HG02759 (cell line): ENCODE data around the gene CDKAL1.
"Not testable (repeated sequence)": the region's sequence is repeated elsewhere in the genome, so short reads cannot be mapped to it uniquely, and the experiment has no call there.

Experiments
- ATAC-seq: cut with Tn5 transposase; IDR thresholded peaks from one replicate; pipeline ENCODE4 v1.9.1; 2021; ENCODE audit warnings: mild to moderate bottlenecking, moderate library complexity; ENCODE audit not compliant: unreplicated experiment

Gene CDKAL1

GRCh38 chr6:20827798-20828197 lies 293.5 kb downstream of the CDKAL1 start:
- no peak for ATAC-seq

DNA sequence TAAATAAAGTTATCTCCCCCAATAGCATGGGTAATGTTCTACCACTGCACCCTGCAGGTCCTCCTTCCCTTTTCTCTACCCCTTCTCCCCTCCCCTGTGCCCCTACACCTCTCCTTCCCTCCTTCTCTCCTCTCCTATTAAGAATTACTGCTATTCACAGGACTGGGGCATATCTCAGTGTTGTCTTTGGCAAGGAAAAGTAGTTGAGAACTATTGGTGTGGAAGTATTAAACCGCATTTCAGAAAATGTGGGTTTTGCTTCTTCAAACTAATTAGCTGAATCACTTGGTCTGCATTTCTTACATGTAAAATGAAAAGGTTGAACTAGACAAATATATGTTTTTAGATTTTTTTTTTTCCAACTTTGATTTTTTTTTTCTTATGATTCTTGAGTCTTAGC lies 296.3 kb downstream of the CDKAL1 start:
- ATAC-seq: no peak

DNA sequence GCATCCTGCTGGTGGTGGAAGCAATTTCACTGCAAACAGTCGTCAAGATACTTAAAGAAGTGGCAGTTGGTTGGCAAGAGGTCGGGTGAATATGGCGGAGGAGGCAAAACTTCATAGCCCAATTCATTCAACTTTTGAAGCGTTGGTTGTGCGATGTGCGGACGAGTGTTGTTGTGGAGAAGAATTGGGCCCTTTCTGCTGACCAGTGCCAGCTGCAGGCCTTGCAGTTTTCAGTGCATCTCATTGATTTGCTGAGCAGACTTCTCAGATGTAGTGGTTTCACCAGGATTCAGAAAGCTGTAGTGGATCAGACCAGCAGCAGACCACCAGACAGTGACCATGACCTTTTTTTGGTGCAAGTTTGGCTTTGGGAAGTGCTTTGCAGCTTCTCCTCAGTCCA lies 297.0 kb downstream of the CDKAL1 start:
- not testable (repeated sequence) for ATAC-seq

DNA sequence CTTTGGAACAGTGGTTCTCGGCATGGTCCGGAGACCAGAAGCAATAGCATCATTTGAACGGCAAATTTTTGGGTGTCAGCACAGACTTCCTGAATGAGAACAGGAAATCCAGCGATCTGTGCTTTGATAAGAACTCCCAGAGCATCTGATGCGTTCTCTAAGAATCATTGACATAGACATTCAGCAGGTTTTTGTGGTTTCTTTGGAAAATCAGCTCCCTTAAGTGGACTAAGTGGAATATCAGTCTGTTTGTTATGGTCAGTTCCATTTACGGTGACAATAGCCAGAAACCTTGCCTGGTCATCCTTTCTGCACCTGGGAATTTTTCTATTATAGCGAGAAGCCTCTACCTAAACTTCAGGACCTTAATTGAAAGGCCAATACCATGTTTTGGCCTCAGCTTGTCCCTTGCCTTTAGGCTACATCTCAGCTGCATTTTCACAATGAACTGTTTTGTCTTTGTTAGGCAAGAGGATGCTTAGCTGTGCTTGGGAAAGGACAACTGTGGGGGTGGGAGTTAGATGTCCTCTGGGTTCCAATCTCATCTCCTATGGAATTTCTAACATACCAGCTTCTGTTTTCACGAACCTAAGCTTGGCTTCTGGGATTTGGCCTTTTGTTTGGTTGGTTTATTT lies 299.7 kb downstream of the CDKAL1 start:
- no peak for ATAC-seq

DNA sequence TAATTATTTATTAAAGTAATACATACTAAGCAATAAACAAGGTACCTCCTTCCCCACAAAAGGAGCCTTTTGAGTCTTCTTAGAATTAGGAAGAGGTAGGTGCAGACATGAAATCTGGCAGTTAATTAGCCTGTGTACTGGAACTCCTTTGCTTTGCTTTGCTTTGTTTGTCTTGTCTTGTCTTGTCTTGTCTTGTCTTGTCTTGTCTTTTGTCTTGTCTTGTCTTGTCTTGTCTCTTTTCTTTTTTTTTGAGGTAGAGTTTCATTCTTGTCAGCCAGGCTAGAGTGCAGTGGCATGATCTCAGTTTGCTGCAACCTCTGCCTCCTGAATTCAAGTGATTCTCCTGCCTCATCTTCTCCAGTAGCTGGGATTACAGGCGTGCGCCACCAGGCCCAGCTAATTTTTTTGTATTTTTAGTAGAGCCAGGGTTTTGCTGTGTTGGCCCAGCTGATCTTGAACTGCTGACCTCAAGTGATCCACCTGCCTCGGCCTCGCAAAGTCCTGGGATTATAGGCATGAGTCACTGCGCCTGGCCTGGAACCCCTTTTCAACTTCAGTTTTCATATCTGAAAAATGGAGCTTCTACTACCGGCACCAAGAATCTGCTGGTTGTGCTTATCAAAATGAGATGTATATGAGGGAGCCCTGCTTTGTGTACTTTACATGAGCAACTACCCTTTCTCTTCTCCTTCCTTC lies 301.2 kb downstream of the CDKAL1 start:
- ATAC-seq: no peak

GRCh38 chr6:20837189-20837588 lies 302.9 kb downstream of the CDKAL1 start:
- ATAC-seq: no peak

- no peak for ATAC-seq
Measured at GRCh38 chr6:20838113-20838512, 303.9 kb downstream of the CDKAL1 start.

GRCh38 chr6:20839630-20840029 lies 305.4 kb downstream of the CDKAL1 start:
- ATAC-seq: no peak

DNA sequence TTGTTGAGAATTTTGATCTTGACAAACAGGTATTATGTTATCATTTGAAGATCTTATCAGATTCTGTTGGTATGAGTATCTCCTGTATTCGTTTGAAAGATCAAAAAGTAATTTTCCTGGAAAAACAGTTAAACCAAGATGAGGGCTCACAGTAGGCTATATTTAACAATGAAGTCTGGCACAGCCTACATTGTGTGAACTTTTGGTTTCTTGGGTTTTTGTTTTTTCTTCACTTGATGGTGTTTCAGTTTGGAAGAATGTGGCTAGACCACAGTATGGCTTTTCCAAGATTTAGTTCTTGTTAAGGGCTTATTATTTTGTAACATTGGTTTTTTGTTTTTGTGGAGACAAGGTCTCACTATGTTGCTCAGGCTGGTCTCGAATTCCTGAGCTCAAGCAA lies 306.4 kb downstream of the CDKAL1 start:
- no peak for ATAC-seq

DNA sequence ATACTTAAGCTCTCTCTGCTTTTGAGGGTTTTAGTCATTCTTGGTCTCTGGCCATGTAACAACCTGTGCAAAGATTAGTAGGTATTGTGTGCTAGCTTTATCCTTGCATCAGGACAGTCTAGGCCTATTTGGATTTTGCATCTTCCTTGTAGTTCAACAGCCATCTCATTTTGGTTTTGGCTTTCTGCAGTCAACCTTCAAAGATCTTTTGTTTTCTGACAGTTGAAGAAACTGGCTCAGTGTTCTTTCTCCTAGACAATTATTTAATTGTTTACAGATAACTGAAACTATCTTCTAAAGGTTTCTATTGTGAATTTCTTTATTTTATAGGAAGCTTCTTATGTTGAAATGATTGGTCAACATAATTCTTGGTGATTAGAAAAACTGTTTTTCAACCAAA lies 307.5 kb downstream of the CDKAL1 start:
- ATAC-seq: no peak

GRCh38 chr6:20845592-20845991 lies 311.3 kb downstream of the CDKAL1 start:
- no peak for ATAC-seq

DNA sequence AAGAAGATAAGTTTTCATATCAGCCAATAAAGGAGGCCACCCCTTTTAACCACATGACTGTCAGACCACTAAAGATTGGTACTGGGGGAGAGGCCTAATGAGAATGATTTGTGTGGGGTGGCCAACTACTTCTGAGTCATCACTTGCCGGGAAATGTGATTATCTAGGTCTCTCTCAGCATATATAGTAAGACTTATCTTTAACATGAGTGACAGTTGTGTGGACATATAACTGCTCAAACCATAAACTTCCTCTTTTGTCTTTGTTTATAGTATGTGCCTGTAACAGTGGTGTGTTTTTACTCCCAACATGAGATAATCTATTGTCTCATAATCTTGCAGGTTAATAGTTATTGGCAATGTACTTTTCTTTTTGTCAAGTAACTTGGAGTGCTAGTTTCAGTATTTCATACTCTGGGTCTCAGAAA lies 312.4 kb downstream of the CDKAL1 start:
- peak; percentile 81 for ATAC-seq

GRCh38 chr6:20847904-20848303 lies 313.6 kb downstream of the CDKAL1 start:
- no peak for ATAC-seq

DNA sequence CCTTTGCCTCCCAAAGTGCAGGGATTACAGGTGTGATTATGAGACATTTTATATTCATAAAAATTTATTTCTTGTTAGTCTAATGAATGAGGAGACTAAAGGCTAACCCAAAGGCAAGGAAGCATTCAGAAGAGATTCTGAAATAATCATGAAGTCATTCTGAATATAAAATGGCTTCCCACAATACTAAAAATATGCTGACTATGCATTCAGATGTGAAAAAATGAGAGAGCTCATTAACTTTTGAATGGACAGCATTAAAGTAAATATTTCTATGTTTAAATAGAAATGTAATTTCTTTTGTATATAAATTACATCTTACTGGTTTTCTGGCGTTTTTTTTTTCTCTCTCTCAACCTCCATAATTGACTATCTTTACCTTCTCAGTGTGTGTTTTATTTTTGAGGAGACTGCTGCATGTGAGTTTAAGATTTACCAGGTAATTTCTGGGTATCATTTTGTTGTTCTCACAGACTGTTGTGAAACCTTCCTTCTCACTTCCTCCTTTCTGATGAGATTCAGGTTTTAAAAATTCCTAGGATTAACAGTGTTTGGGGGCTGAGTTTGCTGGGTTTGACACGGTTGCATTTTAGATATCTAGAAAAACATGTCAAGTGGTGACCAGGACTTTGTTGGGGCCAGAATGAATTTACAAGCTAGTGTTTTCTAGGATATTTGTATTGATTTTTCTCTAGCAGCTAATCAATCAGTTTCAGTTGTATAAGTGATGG lies 316.6 kb downstream of the CDKAL1 start:
- no peak for ATAC-seq

GRCh38 chr6:20851795-20852194 lies 317.5 kb downstream of the CDKAL1 start:
- ATAC-seq: no peak

GRCh38 chr6:20853828-20854227 lies 319.6 kb downstream of the CDKAL1 start:
- ATAC-seq: no peak

GRCh38 chr6:20856681-20857288 lies 322.5 kb downstream of the CDKAL1 start:
- no peak for ATAC-seq

DNA sequence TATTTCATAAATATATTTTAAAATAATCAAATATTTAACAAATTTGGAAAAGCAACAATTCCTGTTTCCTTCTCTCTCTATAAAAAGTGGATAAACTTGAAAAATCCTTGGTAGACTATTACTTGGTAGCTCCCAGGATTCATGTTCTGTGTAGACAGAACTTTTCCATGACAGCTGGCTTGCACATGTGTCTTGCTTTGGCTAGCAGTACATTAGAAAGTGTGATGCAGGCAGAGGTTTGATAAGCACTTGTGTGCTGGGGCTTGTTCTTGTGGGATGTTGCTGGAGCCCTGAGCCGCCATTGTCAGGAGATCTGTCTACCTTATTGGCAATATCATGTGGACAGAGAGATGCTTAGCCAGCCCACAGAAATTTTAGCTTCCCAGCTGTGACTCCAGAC lies 327.2 kb downstream of the CDKAL1 start:
- ATAC-seq: no peak

GRCh38 chr6:20866036-20866435 lies 331.8 kb downstream of the CDKAL1 start:
- no peak for ATAC-seq

DNA sequence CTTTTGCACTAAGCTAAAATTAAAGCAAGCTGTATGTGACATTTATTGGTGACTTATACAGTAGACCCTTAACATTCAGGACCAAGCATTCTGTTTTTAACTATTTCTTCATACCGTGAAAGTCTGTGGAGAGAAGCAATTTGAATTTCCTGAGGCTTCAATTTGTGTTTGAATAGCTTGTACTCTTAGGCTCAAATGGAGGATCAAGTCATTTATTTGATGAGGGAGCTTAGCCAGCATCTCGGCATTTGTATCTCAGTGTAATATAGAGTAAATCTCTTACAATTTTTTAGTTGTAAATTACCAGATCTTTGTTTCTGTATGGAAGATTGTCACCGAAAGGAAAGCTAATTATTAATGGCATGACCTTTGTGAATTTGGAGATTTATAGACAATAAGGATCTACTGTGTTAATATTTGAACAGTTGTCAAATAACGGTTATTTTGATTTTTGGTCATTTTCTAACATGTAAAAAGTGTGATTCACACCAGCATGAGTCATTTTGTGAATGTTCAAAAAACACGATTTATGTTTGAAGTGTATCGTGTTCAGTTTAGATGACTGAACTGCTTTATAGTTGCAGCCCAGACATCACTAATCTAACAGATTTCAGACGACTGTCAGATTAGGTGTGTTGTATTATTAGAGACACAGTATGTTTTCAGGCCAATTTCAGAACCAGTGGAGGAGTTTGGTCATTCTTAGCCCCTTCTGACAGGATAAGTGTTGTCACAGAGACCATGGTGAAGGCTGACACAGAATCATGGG lies 332.9 kb downstream of the CDKAL1 start:
- no peak for ATAC-seq
